GM23338 (cell line): ENCODE results near the gene HERC5. TPM values are rescaled to one million over a fixed set of nuclear protein-coding genes. Genes with fewer than 3 reads are reported as not detected.

Experiments
- ATAC-seq: fragments of 200-7000 bp; cut with Tn5 transposase; 3 replicates; pipeline ENCODE4 v1.9.1; 2020
- DNase-seq: peaks from one replicate; pipeline ENCODE4 v3.0.0-alpha.2; 2015; ENCODE audit warnings: low spot score
- H2AFZ ChIP-seq: fragments of 200-600 bp; sonication (generic); 2 replicates; pipeline ENCODE4 v1.8.0; 2016; ENCODE audit warnings: antibody characterized with exemption, mild to moderate bottlenecking, moderate library complexity
- H3F3A ChIP-seq: fragments of 200-600 bp; sonication (generic); replicated peaks from 2 replicates; pipeline ENCODE4 v1.8.0; 2017; ENCODE audit warnings: antibody characterized with exemption, mixed run types, low read depth
- H3K27ac ChIP-seq: fragments of 200-600 bp; sonication (generic); 2 replicates; pipeline ENCODE4 v1.6.1; 2016; ENCODE audit warnings: low read depth
- H3K27me3 ChIP-seq: fragments of 200-600 bp; sonication (generic); 2 replicates; pipeline ENCODE4 v1.8.0; 2016; ENCODE audit warnings: mild to moderate bottlenecking, mixed run types, moderate library complexity; ENCODE audit not compliant: insufficient read depth
- H3K36me3 ChIP-seq: fragments of 200-600 bp; sonication (generic); 2 replicates; pipeline ENCODE4 v1.8.0; 2016; ENCODE audit warnings: mild to moderate bottlenecking; ENCODE audit not compliant: insufficient read depth
- H3K4me1 ChIP-seq: fragments of 200-600 bp; sonication (generic); 2 replicates; pipeline ENCODE4 v1.8.0; 2016; ENCODE audit warnings: mild to moderate bottlenecking, moderate library complexity; ENCODE audit not compliant: insufficient read depth
- H3K4me2 ChIP-seq: fragments of 200-600 bp; sonication (generic); 2 replicates; pipeline ENCODE4 v1.7.1; 2017; ENCODE audit warnings: mixed run types
- H3K4me3 ChIP-seq: fragments of 200-600 bp; sonication (generic); 2 replicates; pipeline ENCODE4 v1.6.1; 2016; ENCODE audit warnings: mixed run types
- H3K79me2 ChIP-seq: fragments of 200-600 bp; sonication (generic); replicated peaks from 2 replicates; pipeline ENCODE4 v1.8.0; 2017; ENCODE audit warnings: mild to moderate bottlenecking; ENCODE audit not compliant: insufficient read depth
- H3K9me2 ChIP-seq: fragments of 200-600 bp; sonication (generic); 2 replicates; pipeline ENCODE4 v1.8.0; 2017; ENCODE audit not compliant: insufficient read depth
- H4K20me1 ChIP-seq: fragments of 200-600 bp; sonication (generic); replicated peaks from 2 replicates; pipeline ENCODE4 v1.8.0; 2017; ENCODE audit warnings: mild to moderate bottlenecking; ENCODE audit not compliant: insufficient read depth
- H3K27ac Mint-ChIP-seq: 2 replicates; pipeline ENCODE4 v1.8.0; 2020; ENCODE audit warnings: inconsistent platforms, mild to moderate bottlenecking, moderate library complexity, mixed read lengths
- H3K27me3 Mint-ChIP-seq: 3 replicates; pipeline ENCODE4 v1.8.0; 2022; ENCODE audit warnings: low read depth, mild to moderate bottlenecking, moderate library complexity, mixed read lengths, inconsistent platforms; ENCODE audit not compliant: insufficient read depth, poor library complexity
- H3K36me3 Mint-ChIP-seq: 3 replicates; pipeline ENCODE4 v1.8.0; 2021; ENCODE audit warnings: low read depth, mild to moderate bottlenecking, inconsistent platforms, moderate library complexity, mixed read lengths
- H3K4me1 Mint-ChIP-seq: 3 replicates; pipeline ENCODE4 v1.8.0; 2020; ENCODE audit warnings: mild to moderate bottlenecking, inconsistent platforms, mixed read lengths
- H3K4me3 Mint-ChIP-seq: 3 replicates; pipeline ENCODE4 v1.8.0; 2021; ENCODE audit warnings: moderate library complexity, mild to moderate bottlenecking, inconsistent platforms, mixed read lengths
- H3K9me3 Mint-ChIP-seq: 3 replicates; pipeline ENCODE4 v1.8.0; 2020; ENCODE audit warnings: moderate library complexity, mild to moderate bottlenecking, inconsistent platforms, mixed read lengths
- CREB1 ChIP-seq: fragments of 250-450 bp; sonication (Bioruptor Pico); IDR thresholded peaks from 2 replicates; pipeline ENCODE4 v1.5.0; 2020; ENCODE audit warnings: low read depth, mild to moderate bottlenecking, moderate library complexity
- CTCF ChIP-seq, 2 experiments: fragments of 200-600 bp in 1 of 2; sonication (generic) in 1 of 2; conservative IDR thresholded peaks; 2 replicates each; pipeline versions ENCODE4 v1.5.1 to v1.6.1; 2016 to 2017; ENCODE audit warnings: antibody characterized with exemption in 2 of 2, low read depth in 2 of 2, mild to moderate bottlenecking in 2 of 2, moderate library complexity in 1 of 2
- ETS1 ChIP-seq: IDR thresholded peaks from 2 replicates; pipeline ENCODE4 v1.6.1; 2016; ENCODE audit warnings: antibody characterized with exemption
- EZH2 ChIP-seq: fragments of 200-600 bp; sonication (generic); IDR thresholded peaks from one replicate; pipeline ENCODE4 v1.8.0; 2017; ENCODE audit warnings: antibody characterized with exemption, mild to moderate bottlenecking, low read depth; ENCODE audit not compliant: unreplicated experiment
- EZH2phosphoT487 ChIP-seq: fragments of 200-600 bp; sonication (generic); IDR thresholded peaks from one replicate; pipeline ENCODE4 v1.8.1; 2018; ENCODE audit warnings: antibody characterized with exemption; ENCODE audit not compliant: unreplicated experiment
- JUNB ChIP-seq: IDR thresholded peaks from one replicate; pipeline ENCODE4 v1.6.1; 2016; ENCODE audit warnings: antibody characterized with exemption; ENCODE audit not compliant: unreplicated experiment
- NANOG ChIP-seq: IDR thresholded peaks from 2 replicates; pipeline ENCODE4 v1.6.1; 2016; ENCODE audit warnings: antibody characterized with exemption, borderline replicate concordance
- POLR2AphosphoS5 ChIP-seq: IDR thresholded peaks from 2 replicates; pipeline ENCODE4 v1.6.1; 2016; ENCODE audit warnings: antibody characterized with exemption, low read depth
- REST ChIP-seq: IDR thresholded peaks from one replicate; pipeline ENCODE4 v1.6.1; 2018; ENCODE audit warnings: antibody characterized with exemption; ENCODE audit not compliant: unreplicated experiment
- STAT1 ChIP-seq: IDR thresholded peaks from one replicate; pipeline ENCODE4 v1.6.1; 2016; ENCODE audit warnings: antibody characterized with exemption; ENCODE audit not compliant: unreplicated experiment
- ZNF114 ChIP-seq: fragments of 250-450 bp; sonication (Bioruptor Pico); IDR thresholded peaks from 2 replicates; pipeline ENCODE4 v1.5.0; 2020; ENCODE audit warnings: mild to moderate bottlenecking, moderate library complexity
- ZNF331 ChIP-seq: fragments of 250-450 bp; sonication (Bioruptor Pico); IDR thresholded peaks from 2 replicates; pipeline ENCODE4 v1.5.0; 2020; ENCODE audit warnings: low read depth, mild to moderate bottlenecking, moderate library complexity
- ZNF462 ChIP-seq: fragments of 250-450 bp; sonication (Bioruptor Pico); IDR thresholded peaks from 2 replicates; pipeline ENCODE4 v1.5.0; 2020; ENCODE audit warnings: mild to moderate bottlenecking, moderate library complexity
- polyA plus RNA-seq: library from polyadenylated mRNA; unstranded; fragments of >200 nt; fragmentation: Nextera tagmentation; extraction: Ambion mirVana; gene quantifications from 2 replicates; pipeline ENCODE4 v1.2.1, GENCODE V29; 2016
- total RNA-seq: library from RNA; depleted of rRNA; stranded (reverse); fragments of >200 nt; shearing (Covaris generic); gene quantifications from 2 replicates; pipeline ENCODE4 v1.2.3, GENCODE V29; 2014

The HERC5 gene
- total and polyA plus RNA-seq, 2 experiments from 2014 or later: 22.8 to 25.1 TPM

- H3K4me3 Mint-ChIP-seq: no peak overlapping the region
- DNase-seq (no peak), ATAC-seq (no peak)
- Histone ChIP-seq H3K79me2 (no peaks in the 10 kb centered on the region), H2AFZ (no peak overlapping the region), H4K20me1 (no peaks in the 10 kb centered on the region), H3K4me3 (no peak overlapping the region), H3K36me3 (no peaks in the 10 kb centered on the region), H3K27ac (no peak overlapping the region), H3K9me2 (0 out of 2 replicates have a peak, but pooled peaks cover 12% of the 10 kb centered on the region), H3K4me1 (peaks cover 5% of the 10 kb centered on the region; the same call in 1 of the 2 replicates), H3K27me3 (no peaks in the 10 kb centered on the region), H3F3A (no peaks in the 10 kb centered on the region), H3K4me2 (no peak overlapping the region)
- peaks cover 3% of the 10 kb centered on the region for H3K9me3 Mint-ChIP-seq
- peaks cover 8% of the 10 kb centered on the region for H3K36me3 Mint-ChIP-seq
- H3K27me3 Mint-ChIP-seq: peaks cover 1% of the 10 kb centered on the region
- TF ChIP-seq EZH2 (no peak), NANOG (no peak), ETS1 (no peak), CTCF (conservative IDR thresholded peaks at IDR 0.05; ENCODE audit: low read depth in 2 of 2) (no peak), ZNF331 (no peak), ZNF114 (no peak), CREB1 (no peak), JUNB (no peak), ZNF462 (CRISPR knock-in tag) (no peak), EZH2phosphoT487 (no peak), STAT1 (no peak), POLR2AphosphoS5 (no peak), REST (no peak)
- H3K27ac Mint-ChIP-seq: no peak overlapping the region
- peaks cover 11% of the 10 kb centered on the region for H3K4me1 Mint-ChIP-seq
Observed at GRCh38 chr4:88449290-88449689, 7.6 kb upstream of the HERC5 start.
